Activated B cell treated with CpG ODN at 0.5 μM for 24 hours (primary cell): ENCODE results near the gene PRKCQ. TPM values are rescaled to one million over a fixed set of nuclear protein-coding genes. Genes with fewer than 3 reads are reported as not detected.

ENCODE experiments used
- ATAC-seq: fragments of 200-7000 bp; cut with Tn5 transposase; one replicate; pipeline ENCODE4 v1.10.0; 2021; ENCODE audit warnings: low read depth, mild to moderate bottlenecking, moderate library complexity
- CTCF ChIA-PET: fragments of 350-600 bp; sonication (Branson Sonifier 250); formaldehyde crosslinking; loops from one replicate; lab custom pipeline; 2021; ENCODE audit warnings: antibody characterized with exemption; lab: Charles Lee
- POLR2A ChIA-PET: fragments of 350-600 bp; sonication (Branson Sonifier 250); formaldehyde crosslinking; loops from one replicate; lab custom pipeline; 2021; ENCODE audit warnings: antibody characterized with exemption; lab: Charles Lee
- DNase-seq: peaks from one replicate; pipeline ENCODE4 v3.0.0; 2022
- H3K27ac Mint-ChIP-seq: one replicate; pipeline ENCODE4 v1.8.0; 2020; ENCODE audit warnings: mixed read lengths
- H3K27me3 Mint-ChIP-seq: one replicate; pipeline ENCODE4 v1.8.0; 2021; ENCODE audit warnings: mixed read lengths
- H3K36me3 Mint-ChIP-seq: one replicate; pipeline ENCODE4 v1.8.0; 2021; ENCODE audit warnings: low read depth, mixed read lengths
- H3K4me1 Mint-ChIP-seq: one replicate; pipeline ENCODE4 v1.8.0; 2021; ENCODE audit warnings: mixed read lengths
- H3K4me3 Mint-ChIP-seq: one replicate; pipeline ENCODE4 v1.8.0; 2020; ENCODE audit warnings: mild to moderate bottlenecking, mixed read lengths
- H3K9me3 Mint-ChIP-seq: one replicate; pipeline ENCODE4 v1.8.0; 2020; ENCODE audit warnings: mixed read lengths
- intact Hi-C: fragments of 100-400 bp; cut with micrococcal nuclease; formaldehyde crosslinking; loops from one replicate; pipeline ENCODE4 v1.15.1; 2024
- total RNA-seq: library from RNA; stranded (reverse); gene quantifications from 2 replicates; pipeline ENCODE4 v1.2.3, GENCODE V29; 2022
- TF ChIP-seq, protein P1 (sequence below): fragments of 200-600 bp; IDR thresholded peaks from one replicate; pipeline ENCODE4 v1.8.0; 2022; ENCODE audit warnings: antibody characterized with exemption, mild to moderate bottlenecking

Gene PRKCQ
- total RNA-seq, 1 donor from 2014 or later = 0.11 TPM

DNA sequence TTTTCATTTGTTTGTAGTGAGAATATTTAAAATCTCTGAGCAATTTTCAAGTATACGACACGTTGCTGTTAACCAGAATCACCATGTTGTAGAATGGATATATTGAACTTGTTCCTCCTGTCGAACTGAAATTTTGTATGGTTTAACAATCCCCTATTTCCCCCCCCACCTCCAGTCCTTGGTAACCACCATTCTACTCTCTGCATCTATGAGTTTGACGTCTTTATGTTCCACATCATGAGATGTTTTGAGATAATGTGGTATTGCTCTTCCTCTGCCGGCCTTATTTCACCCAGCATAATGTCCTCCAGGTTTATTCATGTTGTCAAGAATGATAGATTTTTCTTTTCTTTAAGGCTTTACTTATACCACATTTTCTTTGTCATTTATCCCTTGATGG is 17.4 kb upstream of the PRKCQ start:
- DNase-seq = no peak
- Mint-ChIP-seq H3K36me3 (no peaks in the 10 kb centered on the region), H3K9me3 (no peaks in the 10 kb centered on the region), H3K27ac (no peak overlapping the region), H3K27me3 (peaks cover 13% of the 10 kb centered on the region), H3K4me3 (no peak overlapping the region), H3K4me1 (peaks cover 14% of the 10 kb centered on the region)
- TF ChIP-seq, protein P1, sequence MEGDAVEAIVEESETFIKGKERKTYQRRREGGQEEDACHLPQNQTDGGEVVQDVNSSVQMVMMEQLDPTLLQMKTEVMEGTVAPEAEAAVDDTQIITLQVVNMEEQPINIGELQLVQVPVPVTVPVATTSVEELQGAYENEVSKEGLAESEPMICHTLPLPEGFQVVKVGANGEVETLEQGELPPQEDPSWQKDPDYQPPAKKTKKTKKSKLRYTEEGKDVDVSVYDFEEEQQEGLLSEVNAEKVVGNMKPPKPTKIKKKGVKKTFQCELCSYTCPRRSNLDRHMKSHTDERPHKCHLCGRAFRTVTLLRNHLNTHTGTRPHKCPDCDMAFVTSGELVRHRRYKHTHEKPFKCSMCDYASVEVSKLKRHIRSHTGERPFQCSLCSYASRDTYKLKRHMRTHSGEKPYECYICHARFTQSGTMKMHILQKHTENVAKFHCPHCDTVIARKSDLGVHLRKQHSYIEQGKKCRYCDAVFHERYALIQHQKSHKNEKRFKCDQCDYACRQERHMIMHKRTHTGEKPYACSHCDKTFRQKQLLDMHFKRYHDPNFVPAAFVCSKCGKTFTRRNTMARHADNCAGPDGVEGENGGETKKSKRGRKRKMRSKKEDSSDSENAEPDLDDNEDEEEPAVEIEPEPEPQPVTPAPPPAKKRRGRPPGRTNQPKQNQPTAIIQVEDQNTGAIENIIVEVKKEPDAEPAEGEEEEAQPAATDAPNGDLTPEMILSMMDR = no peak
- ATAC-seq = no peak
- ChIA-PET CTCF (no interaction called here), POLR2A (no interaction called here)
- intact Hi-C loops = no loop called here

DNA sequence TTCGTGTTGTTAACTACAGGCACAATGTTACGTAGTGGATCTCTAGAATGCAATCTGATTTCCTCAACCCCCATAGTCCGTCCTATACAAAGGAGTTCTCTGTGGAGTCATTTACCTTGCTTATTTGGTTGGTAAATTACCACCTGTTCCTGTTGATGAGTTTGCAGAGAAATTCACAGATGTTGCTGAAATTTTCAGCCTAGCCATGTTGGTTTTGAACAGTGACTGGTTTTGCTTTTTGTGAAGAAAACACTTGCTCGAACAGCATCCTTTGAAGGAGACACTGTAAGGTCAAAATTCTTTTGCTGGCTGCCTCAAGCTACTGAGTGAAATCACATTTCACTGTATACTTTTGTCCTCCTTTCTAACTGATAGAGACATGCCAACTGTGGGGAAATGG is 15.4 kb upstream of the PRKCQ start:
- Mint-ChIP-seq H3K27ac (no peak overlapping the region), H3K9me3 (no peaks in the 10 kb centered on the region), H3K27me3 (peaks cover 13% of the 10 kb centered on the region), H3K4me3 (no peak overlapping the region), H3K36me3 (no peaks in the 10 kb centered on the region), H3K4me1 (peaks cover 13% of the 10 kb centered on the region)
- ChIA-PET CTCF (no interaction called here), POLR2A (no interaction called here)
- intact Hi-C loops = no loop called here
- TF ChIP-seq, protein P1 = no peak
- no peak for ATAC-seq
- no peak for DNase-seq

DNA sequence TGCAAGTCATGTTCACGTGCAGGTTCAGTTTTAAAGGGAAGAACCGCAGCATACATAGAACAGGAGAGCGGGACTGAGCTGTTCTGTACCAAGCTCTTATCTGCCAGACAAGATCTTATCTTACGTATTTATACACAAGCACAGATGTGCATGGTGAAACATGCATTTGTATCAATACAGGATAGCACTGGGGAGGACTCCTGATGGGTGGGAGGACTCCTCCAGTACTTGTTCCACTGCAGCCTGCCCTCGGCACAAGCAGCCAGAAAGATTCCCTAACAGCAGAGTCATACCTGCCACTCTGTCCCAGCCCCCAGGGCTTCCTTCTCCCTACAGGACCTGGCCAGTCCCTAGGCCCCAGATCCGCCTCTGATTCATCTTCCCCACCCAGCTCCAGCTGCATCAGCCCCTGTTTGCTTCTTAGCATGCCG is 13.2 kb upstream of the PRKCQ start:
- Mint-ChIP-seq H3K27me3 (peaks cover 8% of the 10 kb centered on the region), H3K27ac (no peak overlapping the region), H3K4me1 (peaks cover 2% of the 10 kb centered on the region), H3K4me3 (no peak overlapping the region), H3K9me3 (no peaks in the 10 kb centered on the region), H3K36me3 (no peaks in the 10 kb centered on the region)
- CTCF ChIA-PET = interaction anchor here (0.6 kb wide), 1 partner anchor 156 kb away, joined by 3 read pairs; no protein-coding TSS in a partner anchor
- no peak for DNase-seq
- POLR2A ChIA-PET = no interaction called here
- intact Hi-C loops = no loop called here
- no peak for ATAC-seq
- TF ChIP-seq, protein P1 = no peak

DNA sequence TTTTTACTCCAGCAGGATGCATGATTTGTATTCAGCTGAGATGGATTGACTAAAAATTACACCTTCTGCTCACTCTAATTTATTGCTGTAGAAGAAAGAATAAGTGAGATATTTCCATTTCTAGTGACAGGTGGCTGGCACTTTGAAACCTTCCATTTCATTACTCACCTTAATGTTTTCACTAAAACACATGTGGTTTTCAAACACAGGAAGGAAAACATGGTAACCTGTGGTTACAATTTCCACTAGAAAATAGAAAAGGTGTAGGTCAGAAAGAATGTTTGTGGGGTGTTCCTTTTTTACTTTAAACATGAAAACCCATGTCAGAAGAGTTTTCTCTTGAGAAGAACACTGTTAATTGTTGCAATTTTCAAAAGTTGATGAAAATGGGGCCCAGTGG is 12.0 kb upstream of the PRKCQ start:
- H3K36me3 Mint-ChIP-seq = no peaks in the 10 kb centered on the region
- H3K27me3 Mint-ChIP-seq = peaks cover 4% of the 10 kb centered on the region
- no peak for DNase-seq
- H3K9me3 Mint-ChIP-seq = no peaks in the 10 kb centered on the region
- POLR2A ChIA-PET = no interaction called here
- H3K27ac Mint-ChIP-seq = no peak overlapping the region
- ATAC-seq = no peak
- CTCF ChIA-PET = no interaction called here
- peaks cover 2% of the 10 kb centered on the region for H3K4me1 Mint-ChIP-seq
- TF ChIP-seq, protein P1 = no peak
- intact Hi-C loops = no loop called here
- H3K4me3 Mint-ChIP-seq = no peak overlapping the region

DNA sequence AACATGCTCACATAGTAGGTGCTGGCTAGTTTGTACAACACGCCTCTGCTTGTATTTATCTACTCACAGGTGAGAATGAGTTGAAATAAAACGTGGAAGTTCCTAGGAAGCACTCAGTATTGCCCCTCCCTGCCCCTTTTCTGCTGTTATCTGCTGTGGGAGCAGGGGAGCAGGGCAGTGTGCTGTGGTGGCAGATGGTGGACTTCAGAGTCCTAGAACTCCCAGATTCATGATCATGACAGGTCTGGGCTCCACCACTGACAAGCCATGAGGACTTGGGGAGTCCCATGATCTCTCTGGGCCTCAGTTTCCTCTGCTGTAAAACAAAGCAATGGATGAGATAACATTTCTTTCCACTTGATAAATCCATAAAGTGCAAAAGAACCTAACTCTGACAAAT is 11.6 kb upstream of the PRKCQ start:
- H3K4me3 Mint-ChIP-seq = no peak overlapping the region

More for the DNA sequence above, 11.6 kb upstream of the PRKCQ start:
- H3K36me3 Mint-ChIP-seq = no peaks in the 10 kb centered on the region
- H3K27ac Mint-ChIP-seq = no peak overlapping the region
- no peak for ATAC-seq
- intact Hi-C loops = no loop called here
- TF ChIP-seq, protein P1 = no peak
- no peak for DNase-seq
- ChIA-PET CTCF (no interaction called here), POLR2A (no interaction called here)
- H3K4me1 Mint-ChIP-seq = peaks cover 2% of the 10 kb centered on the region
- peaks cover 4% of the 10 kb centered on the region for H3K27me3 Mint-ChIP-seq
- no peaks in the 10 kb centered on the region for H3K9me3 Mint-ChIP-seq
